ENCODE results near the gene APBA2. TPM values are rescaled to one million over a fixed set of nuclear protein-coding genes. Genes with fewer than 3 reads are reported as not detected.

Gene APBA2
- total and polyA plus RNA-seq, 2 of the 13 experiments (the other 11 are each of a cell fraction or from before 2014, with no cell fraction given) = 0.62 to 2.3 TPM

GRCh38 chr15:28996289-28996688 lies 110.5 kb downstream of the APBA2 start (continued):
- no peak for TF ChIP-seq ZNF703 (CRISPR knock-in tag; IDR thresholded peaks at IDR 0.05; ENCODE audit: borderline replicate concordance)
- TF ChIP-seq ZNF563 (CRISPR knock-in tag; IDR thresholded peaks at IDR 0.05) = no peak

- no peak for FAIRE-seq
- no peak for ATAC-seq
- H3K27ac ChIP-seq (ENCODE audit: extremely low read length, insufficient read depth, low read length) = no peak overlapping the region
- ChIA-PET POLR2A (no interaction called here), CTCF (ENCODE audit: low intra/inter-chr PET ratio, low total read pairs) (no interaction called here)
- H3K79me2 ChIP-seq (ENCODE audit: insufficient read depth, low read length) = no peaks in the 10 kb centered on the region
- DNase-seq (ENCODE audit: low spot score) = no peak
- H3K4me2 ChIP-seq (ENCODE audit: low read depth, low read length) = no peak overlapping the region
- H3K4me1 ChIP-seq (ENCODE audit: insufficient read depth, low read length) = no peaks in the 10 kb centered on the region
- in situ Hi-C loops (cut with HindIII; ENCODE audit: extremely low pct_ligation_motif_present, low pct_unique_long_range_greater_than_20kb) = no loop called here
- no peak overlapping the region for H3K4me3 ChIP-seq (replicated peaks in 1 of 3; ENCODE audit: insufficient read depth in 1 of 3, low read depth in 2 of 3, low read length in 3 of 3)
- H3K9me3 ChIP-seq (ENCODE audit: low read length) = no peaks in the 10 kb centered on the region
- intact Hi-C loops (cut with micrococcal nuclease; ENCODE audit: unreplicated experiment) = no loop called here
- no peak overlapping the region for H3K9ac ChIP-seq (ENCODE audit: insufficient read depth, low read depth, low read length)
- H3K27me3 ChIP-seq (ENCODE audit: control insufficient read depth in 1 of 2, insufficient read depth in 2 of 2, low read length in 2 of 2) = no peaks in the 10 kb centered on the region
- H3K36me3 ChIP-seq (replicated peaks in 1 of 2; ENCODE audit: control insufficient read depth in 1 of 2, insufficient read depth in 2 of 2, low read length in 2 of 2) = no peaks in the 10 kb centered on the region
- BruUV-seq (replicated peaks) = no TSS peak
- TF ChIP-seq CCAR2 (optimal IDR thresholded peaks at IDR 0.05; ENCODE audit: low read depth, low read length) (no peak), MAFK (conservative IDR thresholded peaks at IDR 0.05 in 1 of 2, IDR thresholded peaks at IDR 0.05 in 1 of 2; ENCODE audit: low read length in 2 of 2) (peak in 1 of 2 experiments; percentile 31; a peak in 1 of 4 replicates), FOXP4 (CRISPR knock-in tag; IDR thresholded peaks at IDR 0.05) (no peak), MAFF (IDR thresholded peaks at IDR 0.05; ENCODE audit: low read depth, low read length) (0 out of 2 replicates have a peak, but pooled peaks have one; percentile 31)
- TF ChIP-seq, protein P1, sequence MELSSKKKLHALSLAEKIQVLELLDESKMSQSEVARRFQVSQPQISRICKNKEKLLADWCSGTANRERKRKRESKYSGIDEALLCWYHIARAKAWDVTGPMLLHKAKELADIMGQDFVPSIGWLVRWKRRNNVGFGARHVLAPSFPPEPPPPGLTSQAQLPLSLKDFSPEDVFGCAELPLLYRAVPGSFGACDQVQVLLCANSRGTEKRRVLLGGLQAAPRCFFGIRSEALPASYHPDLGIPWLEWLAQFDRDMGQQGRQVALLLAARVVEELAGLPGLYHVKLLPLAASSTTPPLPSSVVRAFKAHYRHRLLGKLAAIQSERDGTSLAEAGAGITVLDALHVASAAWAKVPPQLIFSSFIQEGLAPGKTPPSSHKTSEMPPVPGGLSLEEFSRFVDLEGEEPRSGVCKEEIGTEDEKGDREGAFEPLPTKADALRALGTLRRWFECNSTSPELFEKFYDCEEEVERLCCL (CRISPR knock-in tag; IDR thresholded peaks at IDR 0.05; ENCODE audit: borderline replicate concordance) = no peak
- 42% methylated on average over 3 of the region's 5 CpGs for WGBS (ENCODE audit: low lambda C conversion rate)
- no peak overlapping the region for H2AFZ ChIP-seq (ENCODE audit: low read length)
- H4K20me1 ChIP-seq (ENCODE audit: insufficient read depth, low read length) = no peaks in the 10 kb centered on the region
Observed at GRCh38 chr15:28996953-28997352, 111.2 kb downstream of the APBA2 start.

Measured in HepG2 (cell line).